WTC11 (cell line): Measurements from ENCODE around the gene MIA3. TPM values are rescaled to one million over a fixed set of nuclear protein-coding genes. Genes with fewer than 3 reads are reported as not detected.
A peak's percentile ranks its signal among the peaks of the same experiment; 100 is the strongest.

Experiments
- AFF4 ChIP-seq: sonication (generic); formaldehyde crosslinking; IDR thresholded peaks from 2 replicates; pipeline ENCODE4 v1.8.1; 2023; ENCODE audit warnings: mild to moderate bottlenecking, missing genetic modification reagents, borderline replicate concordance
- CREB1 ChIP-seq: sonication (generic); formaldehyde crosslinking; IDR thresholded peaks from 2 replicates; pipeline ENCODE4 v1.8.0; 2023; ENCODE audit warnings: mild to moderate bottlenecking, missing genetic modification reagents
- ETV6 ChIP-seq: sonication (generic); formaldehyde crosslinking; IDR thresholded peaks from 2 replicates; pipeline ENCODE4 v1.8.1; 2022; ENCODE audit warnings: mild to moderate bottlenecking, missing genetic modification reagents
- FOXK1 ChIP-seq: sonication (generic); formaldehyde crosslinking; IDR thresholded peaks from 2 replicates; pipeline ENCODE4 v1.8.0; 2022; ENCODE audit warnings: mild to moderate bottlenecking, moderate library complexity, missing genetic modification reagents
- GABPB1 ChIP-seq: sonication (generic); formaldehyde crosslinking; IDR thresholded peaks from 2 replicates; pipeline ENCODE4 v1.8.1; 2023; ENCODE audit warnings: mild to moderate bottlenecking, missing genetic modification reagents
- HMGXB4 ChIP-seq: sonication (generic); formaldehyde crosslinking; IDR thresholded peaks from 2 replicates; pipeline ENCODE4 v1.8.1; 2023; ENCODE audit warnings: mild to moderate bottlenecking, moderate library complexity, missing genetic modification reagents
- IRF1 ChIP-seq: sonication (generic); formaldehyde crosslinking; IDR thresholded peaks from 2 replicates; pipeline ENCODE4 v1.8.0; 2023; ENCODE audit warnings: missing genetic modification reagents
- MXD4 ChIP-seq: fragments of 250-450 bp; sonication (Bioruptor Pico); IDR thresholded peaks from 2 replicates; pipeline ENCODE4 v1.8.0; 2021; ENCODE audit warnings: mild to moderate bottlenecking, moderate library complexity, borderline replicate concordance
- NFATC4 ChIP-seq: fragments of 250-450 bp; sonication (Bioruptor Pico); IDR thresholded peaks from 2 replicates; pipeline ENCODE4 v1.9.0; 2021; ENCODE audit warnings: mild to moderate bottlenecking
- NFE2L1 ChIP-seq: sonication (generic); formaldehyde crosslinking; IDR thresholded peaks from 2 replicates; pipeline ENCODE4 v1.8.1; 2023; ENCODE audit warnings: missing genetic modification reagents
- RORB ChIP-seq: fragments of 250-450 bp; sonication (Bioruptor Pico); IDR thresholded peaks from 2 replicates; pipeline ENCODE4 v1.9.0; 2021; ENCODE audit warnings: mild to moderate bottlenecking
- SMAD3 ChIP-seq: sonication (generic); formaldehyde crosslinking; IDR thresholded peaks from 2 replicates; pipeline ENCODE4 v1.8.0; 2022; ENCODE audit warnings: missing genetic modification reagents, mild to moderate bottlenecking, borderline replicate concordance
- SP1 ChIP-seq: sonication (generic); formaldehyde crosslinking; conservative IDR thresholded peaks from 2 replicates; pipeline ENCODE4 v1.8.1; 2022; ENCODE audit warnings: missing genetic modification reagents
- STAT6 ChIP-seq: sonication (generic); formaldehyde crosslinking; conservative IDR thresholded peaks from 2 replicates; pipeline ENCODE4 v1.8.1; 2023; ENCODE audit warnings: mild to moderate bottlenecking, low read depth, missing genetic modification reagents, moderate library complexity
- TEAD1 ChIP-seq: sonication (generic); formaldehyde crosslinking; IDR thresholded peaks from 2 replicates; pipeline ENCODE4 v1.8.0; 2022; ENCODE audit warnings: mild to moderate bottlenecking, missing genetic modification reagents
- TEAD4 ChIP-seq: sonication (generic); formaldehyde crosslinking; IDR thresholded peaks from 2 replicates; pipeline ENCODE4 v1.8.0; 2022; ENCODE audit warnings: mild to moderate bottlenecking, missing genetic modification reagents
- USF2 ChIP-seq: sonication (generic); formaldehyde crosslinking; IDR thresholded peaks from 2 replicates; pipeline ENCODE4 v1.8.1; 2023; ENCODE audit warnings: mild to moderate bottlenecking, missing genetic modification reagents, moderate library complexity
- total RNA-seq: library from RNA; stranded (reverse); gene quantifications from 3 replicates; pipeline ENCODE4 v1.2.3, GENCODE V29; 2021

Gene MIA3
- total RNA-seq, 1 experiment from 2014 or later, result 70.0 TPM

GRCh38 chr1:222643938-222644635, 26.2 kb downstream of the MIA3 start (continued):
- TF ChIP-seq RORB (CRISPR knock-in tag) (no peak), NFATC4 (CRISPR knock-in tag) (no peak), FOXK1 (peak; percentile 81), TEAD1 (CRISPR knock-in tag) (peak; percentile 74; the same call in 1 of the 2 replicates), STAT6 (no peak), MXD4 (CRISPR knock-in tag) (no peak), IRF1 (CRISPR knock-in tag) (no peak), SP1 (CRISPR knock-in tag) (peak; percentile 95), AFF4 (CRISPR knock-in tag) (peak; percentile 60; the same call in 1 of the 2 replicates), SMAD3 (CRISPR knock-in tag) (no peak), CREB1 (CRISPR knock-in tag) (0 out of 2 replicates have a peak, but pooled peaks have one; percentile 17), NFE2L1 (CRISPR knock-in tag) (0 out of 2 replicates have a peak, but pooled peaks have one; percentile 54), USF2 (0 out of 2 replicates have a peak, but pooled peaks have one; percentile 20), GABPB1 (CRISPR knock-in tag) (peak; percentile 62; the same call in 1 of the 2 replicates), TEAD4 (CRISPR knock-in tag) (no peak), ETV6 (CRISPR knock-in tag) (peak; percentile 94; the same call in 1 of the 2 replicates), HMGXB4 (CRISPR knock-in tag) (peak; percentile 81)
